Measurements from ENCODE around the gene PPP2R5C. TPM values are rescaled to one million over a fixed set of nuclear protein-coding genes. Genes with fewer than 3 reads are reported as not detected.

PPP2R5C gene
- total RNA-seq, 1 experiment from 2014 or later: 80.3 TPM

GRCh38 chr14:101909371-101910096 lies 148.0 kb downstream of the PPP2R5C start:
- intact Hi-C loops (cut with micrococcal nuclease; ENCODE audit: unreplicated experiment) (no loop called here), in situ Hi-C loops (cut with HindIII; ENCODE audit: low pct_unique_long_range_greater_than_20kb, low sequenced_read_pairs) (no loop called here)
- ATAC-seq (no peak), DNase-seq (ENCODE audit: low read depth, low spot score) (no peak)
- ChIA-PET POLR2A (no interaction called here), CTCF (no interaction called here)
- no peaks in the 10 kb centered on the region for H3K4me1 ChIP-seq (ENCODE audit: control insufficient read depth, insufficient read depth, low read length)
- H3K27ac ChIP-seq (ENCODE audit: low read length): no peak overlapping the region
- peaks cover 3% of the 10 kb centered on the region; the same call in 1 of the 2 replicates for H3K36me3 ChIP-seq (ENCODE audit: control insufficient read depth, insufficient read depth, low read length)
- no peak for TF ChIP-seq REST (IDR thresholded peaks at IDR 0.05; ENCODE audit: insufficient read depth in 1 of 2, low read depth in 2 of 2, low read length in 1 of 2)
- no peak for TF ChIP-seq TCF7L2 (IDR thresholded peaks at IDR 0.05; ENCODE audit: low read depth, low read length)
- TF ChIP-seq POLR2AphosphoS5 (IDR thresholded peaks at IDR 0.05; ENCODE audit: low read depth, low read length): no peak
- TF ChIP-seq CTCF (IDR thresholded peaks at IDR 0.05): no peak
- TF ChIP-seq SIN3A (IDR thresholded peaks at IDR 0.05; ENCODE audit: borderline replicate concordance, insufficient read depth, low read depth, low read length): no peak
- no peaks in the 10 kb centered on the region for H3K9me3 ChIP-seq (ENCODE audit: control insufficient read depth, insufficient read depth, low read depth, low read length)
- no peaks in the 10 kb centered on the region for H3K27me3 ChIP-seq (ENCODE audit: control insufficient read depth, insufficient read depth, low read length)
- no peak overlapping the region for H3K4me3 ChIP-seq (ENCODE audit: low read depth in 2 of 2, low read length in 2 of 2)
- BruUV-seq (replicated peaks): no TSS peak

GRCh38 chr14:101912841-101913240 lies 151.3 kb downstream of the PPP2R5C start:
- H3K27ac ChIP-seq (ENCODE audit: low read length): no peak overlapping the region
- H3K27me3 ChIP-seq (ENCODE audit: control insufficient read depth, insufficient read depth, low read length): no peaks in the 10 kb centered on the region
- no TSS peak for BruUV-seq (replicated peaks)
- no peak for ATAC-seq
- no peak overlapping the region for H3K4me3 ChIP-seq (ENCODE audit: low read depth in 2 of 2, low read length in 2 of 2)
- peaks cover 3% of the 10 kb centered on the region; the same call in 1 of the 2 replicates for H3K36me3 ChIP-seq (ENCODE audit: control insufficient read depth, insufficient read depth, low read length)
- ChIA-PET POLR2A (no interaction called here), CTCF (no interaction called here)
- TF ChIP-seq REST (IDR thresholded peaks at IDR 0.05; ENCODE audit: insufficient read depth in 1 of 2, low read depth in 2 of 2, low read length in 1 of 2) (no peak), TCF7L2 (IDR thresholded peaks at IDR 0.05; ENCODE audit: low read depth, low read length) (no peak), CTCF (IDR thresholded peaks at IDR 0.05) (no peak), SIN3A (IDR thresholded peaks at IDR 0.05; ENCODE audit: borderline replicate concordance, insufficient read depth, low read depth, low read length) (no peak)
- no peak for DNase-seq (ENCODE audit: low read depth, low spot score)
- in situ Hi-C loops (cut with HindIII; ENCODE audit: low pct_unique_long_range_greater_than_20kb, low sequenced_read_pairs) (no loop called here), intact Hi-C loops (cut with micrococcal nuclease; ENCODE audit: unreplicated experiment) (no loop called here)
- H3K4me1 ChIP-seq (ENCODE audit: control insufficient read depth, insufficient read depth, low read length): no peaks in the 10 kb centered on the region
- no peaks in the 10 kb centered on the region for H3K9me3 ChIP-seq (ENCODE audit: control insufficient read depth, insufficient read depth, low read depth, low read length)
